GM18870 (cell line): ENCODE results near the gene ITGA6.
"Not testable (repeated sequence)": the region's sequence is repeated elsewhere in the genome, so short reads cannot be mapped to it uniquely, and the experiment has no call there.

ENCODE experiments used
- ATAC-seq: cut with Tn5 transposase; IDR thresholded peaks from one replicate; pipeline ENCODE4 v1.9.1; 2021; ENCODE audit warnings: moderate library complexity; ENCODE audit not compliant: unreplicated experiment

ITGA6 gene

DNA sequence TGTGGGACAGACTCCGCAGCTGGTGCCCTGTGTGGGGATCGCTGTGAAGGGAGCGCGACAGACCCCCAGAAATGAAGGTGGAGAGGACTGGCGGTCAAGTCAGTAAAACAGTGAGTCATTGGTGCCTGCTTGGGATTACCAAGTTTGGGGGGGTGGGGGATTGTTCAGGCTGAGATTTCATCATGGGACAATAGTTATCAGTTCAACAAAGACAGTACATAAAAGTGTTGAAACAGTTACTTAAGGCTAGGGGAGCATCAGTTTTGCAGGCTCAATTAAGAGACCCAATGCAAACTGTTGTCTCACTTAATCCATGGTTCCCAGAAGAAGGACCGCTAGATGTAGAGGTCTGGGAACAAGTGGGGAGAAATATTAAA is 86.1 kb downstream of the ITGA6 start:
- no peak for ATAC-seq

DNA sequence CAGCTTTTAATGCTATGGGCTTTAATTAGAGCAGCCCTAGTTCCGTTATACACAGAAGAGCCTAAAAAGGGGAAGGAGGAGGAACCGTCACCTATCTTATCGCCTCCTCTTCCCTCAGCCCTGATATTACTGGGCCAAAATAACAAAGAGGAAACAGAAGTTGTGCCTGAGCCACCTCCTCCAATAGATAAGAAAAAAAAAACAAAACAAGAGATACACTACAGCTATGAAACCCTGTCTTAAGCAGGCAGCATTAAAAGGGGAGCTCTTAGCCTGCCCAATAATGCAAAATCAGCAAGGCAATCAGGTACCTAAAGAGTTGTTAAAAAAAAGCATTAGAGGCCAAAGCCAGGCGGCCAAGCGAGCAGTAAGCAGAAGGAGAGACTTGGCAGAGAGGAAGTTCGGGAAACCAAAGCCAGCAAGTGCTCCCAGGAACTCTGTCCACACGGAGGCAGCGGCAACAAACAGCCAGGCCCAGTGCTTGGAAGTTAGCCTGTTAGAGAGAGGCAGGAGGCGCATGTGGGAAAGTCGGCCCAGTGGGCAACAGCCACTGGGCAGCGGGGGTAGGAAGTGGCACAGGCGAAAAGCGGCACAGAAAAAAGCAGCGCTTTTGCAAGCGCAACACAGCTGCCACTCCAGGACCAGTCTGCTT is 86.7 kb downstream of the ITGA6 start:
- ATAC-seq: no peak

DNA sequence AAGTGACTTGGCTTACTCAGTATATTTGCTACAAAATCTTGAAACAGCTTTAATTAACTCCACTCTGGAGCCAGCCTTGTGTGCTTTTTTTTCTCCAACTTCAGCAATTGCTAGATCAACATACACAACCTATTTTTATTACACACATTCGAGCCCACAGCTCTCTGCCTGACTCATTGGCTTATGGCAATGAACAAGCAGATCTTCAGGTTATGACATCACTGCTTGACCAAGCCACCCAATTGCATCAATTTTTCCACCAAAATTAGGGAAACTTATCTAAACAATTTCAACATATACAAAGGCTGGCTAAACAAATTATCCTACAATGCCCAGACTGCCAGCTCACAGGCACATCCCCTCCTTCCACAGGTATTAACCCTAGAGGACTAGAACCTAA is 88.9 kb downstream of the ITGA6 start:
- no peak for ATAC-seq

DNA sequence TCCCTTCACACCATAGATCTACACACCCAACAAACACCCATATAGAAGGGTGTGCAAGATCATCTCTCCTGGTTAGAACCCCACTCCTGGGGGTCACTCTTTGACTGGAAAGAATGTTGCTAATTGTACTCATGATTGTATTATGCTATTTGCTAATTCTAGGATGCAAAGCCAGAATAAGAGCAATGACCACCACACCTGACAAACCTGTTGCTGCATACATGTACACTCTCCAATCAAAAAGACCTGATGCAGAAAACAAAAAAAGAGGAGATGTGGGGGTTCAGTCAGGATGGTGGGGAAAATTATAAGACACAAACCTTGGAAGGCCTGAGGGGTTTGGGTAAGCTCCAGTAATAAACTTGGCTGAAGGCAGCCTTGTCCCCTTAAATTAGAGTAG is 91.6 kb downstream of the ITGA6 start:
- no peak for ATAC-seq

DNA sequence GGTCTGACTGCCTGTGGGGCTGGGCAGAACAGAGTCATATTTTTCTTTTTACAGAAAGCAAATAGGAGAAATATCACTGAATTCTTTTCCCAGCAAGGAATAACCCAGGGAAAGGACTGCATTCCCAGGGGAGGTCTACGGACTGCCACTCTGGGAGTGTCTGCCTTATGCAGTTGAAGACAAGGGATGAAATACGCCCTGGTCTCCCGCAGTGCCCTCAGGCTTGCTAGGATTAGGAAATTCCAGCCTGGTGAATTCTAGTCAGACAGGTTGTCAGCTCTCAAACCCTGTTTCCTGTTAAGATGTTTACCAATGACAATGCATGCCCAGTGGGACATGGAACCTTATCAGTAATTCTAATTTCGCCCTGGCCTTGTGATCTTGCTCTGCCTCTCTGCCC is 98.2 kb downstream of the ITGA6 start:
- no peak for ATAC-seq

DNA sequence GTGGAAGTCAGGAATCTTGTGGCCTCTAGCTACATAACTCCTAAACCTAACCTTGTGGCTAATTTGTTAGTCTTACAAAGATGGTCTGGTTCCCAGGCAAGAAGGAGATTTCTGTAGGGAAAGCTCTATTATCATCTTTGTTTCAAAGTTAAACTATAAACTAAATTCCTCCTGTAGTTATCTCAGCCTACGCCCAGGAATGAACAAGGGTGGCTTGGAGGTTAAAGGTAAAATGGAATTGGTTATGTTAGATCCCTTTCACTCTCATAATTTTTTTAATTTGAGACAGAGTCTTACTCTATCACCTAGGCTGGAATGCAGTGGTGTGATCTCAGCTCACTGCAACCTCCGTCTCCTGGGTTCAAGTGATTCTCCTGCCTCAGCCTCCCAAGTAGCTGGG is 103.9 kb downstream of the ITGA6 start:
- ATAC-seq: no peak

DNA sequence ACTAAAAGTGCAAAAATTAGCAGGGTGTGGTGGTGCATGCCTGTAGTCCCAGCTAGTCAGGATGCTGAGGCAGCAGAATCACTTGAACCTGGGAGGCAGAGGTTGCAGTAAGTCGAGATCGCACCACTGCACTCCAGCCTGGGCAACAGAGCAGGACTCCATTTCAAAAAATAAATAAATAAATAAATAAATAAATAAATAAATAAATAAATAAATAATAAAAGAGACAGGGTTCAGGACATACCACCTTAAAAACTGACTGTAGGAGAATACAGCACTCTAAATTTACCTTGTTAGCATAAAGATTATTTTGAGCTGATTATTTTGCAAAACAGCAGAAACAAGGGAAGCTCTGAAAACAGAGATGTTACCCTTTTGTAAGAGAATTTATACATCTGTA is 105.1 kb downstream of the ITGA6 start:
- not testable (repeated sequence) for ATAC-seq

DNA sequence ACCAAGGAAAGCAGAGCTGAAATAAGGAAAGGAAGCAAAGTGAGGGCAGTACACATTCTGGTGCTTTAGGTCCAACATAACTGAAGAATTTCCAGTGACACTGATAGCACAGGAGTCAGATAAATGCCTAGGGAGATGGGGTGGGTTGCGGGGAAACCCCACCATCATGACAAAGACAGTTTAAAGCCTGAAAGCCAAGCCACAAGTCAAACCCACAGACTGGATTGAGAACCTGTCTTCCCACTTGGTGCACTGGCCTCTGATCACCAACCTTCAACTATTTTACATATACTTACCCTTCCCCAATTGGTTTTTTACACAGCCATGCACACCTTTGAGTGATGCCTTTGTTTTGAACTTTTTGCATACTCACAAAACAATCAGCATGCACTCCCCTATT is 106.3 kb downstream of the ITGA6 start:
- ATAC-seq: no peak

DNA sequence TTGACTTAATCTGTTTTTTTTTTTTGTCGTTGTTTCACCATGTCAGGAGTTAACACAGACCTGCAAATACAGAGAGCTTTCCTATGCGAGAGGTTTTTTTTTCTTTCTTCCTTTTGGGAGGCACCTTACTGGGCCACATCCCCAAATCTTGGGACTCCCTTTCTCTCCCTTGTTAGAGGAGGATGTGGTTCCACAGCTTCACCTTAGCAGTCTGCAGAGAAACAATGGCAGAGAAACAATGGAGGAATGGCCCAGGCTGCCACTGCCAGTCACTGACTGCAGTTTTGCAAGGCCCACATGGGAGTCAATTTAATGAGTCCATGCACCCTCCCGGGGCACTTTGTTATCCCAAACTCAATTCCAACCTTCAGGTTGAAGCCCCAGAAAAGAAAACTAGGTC is 107.7 kb downstream of the ITGA6 start:
- no peak for ATAC-seq

DNA sequence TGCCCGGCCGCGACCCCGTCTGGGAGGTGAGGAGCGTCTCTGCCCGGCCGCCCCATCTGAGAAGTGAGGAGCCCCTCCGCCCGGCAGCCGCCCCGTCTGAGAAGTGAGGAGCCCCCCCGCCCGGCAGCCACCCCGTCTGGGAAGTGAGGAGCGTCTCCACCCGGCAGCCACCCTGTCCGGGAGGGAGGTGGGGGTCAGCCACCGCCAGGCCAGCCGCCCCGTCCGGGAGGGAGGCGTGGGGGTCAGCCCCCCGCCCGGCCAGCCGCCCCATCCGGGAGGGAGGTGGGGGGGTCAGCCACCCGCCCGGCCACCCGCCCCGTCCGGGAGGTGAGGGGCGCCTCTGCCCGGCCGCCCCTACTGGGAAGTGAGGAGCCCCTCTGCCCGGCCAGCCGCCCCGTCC is 110.5 kb downstream of the ITGA6 start:
- not testable (repeated sequence) for ATAC-seq

DNA sequence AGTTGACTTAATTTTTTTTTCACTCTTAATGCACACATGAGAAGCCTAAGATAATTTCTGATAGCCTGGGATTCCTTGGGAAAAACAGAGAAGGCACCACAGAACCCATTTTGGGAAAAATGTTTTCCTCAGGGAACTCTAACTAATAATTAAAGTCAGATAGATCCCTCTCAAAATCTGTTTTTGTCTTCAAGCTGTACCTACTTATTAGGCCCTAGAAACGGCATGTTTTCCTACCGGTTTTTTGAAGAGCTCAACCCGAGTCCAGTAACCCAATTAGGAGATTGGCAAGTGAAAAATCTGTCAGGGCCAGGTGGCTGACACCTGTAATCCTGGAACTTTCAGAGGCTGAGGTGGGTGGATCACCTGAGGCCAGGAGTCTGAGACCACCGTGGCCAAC is 112.4 kb downstream of the ITGA6 start:
- ATAC-seq: no peak

DNA sequence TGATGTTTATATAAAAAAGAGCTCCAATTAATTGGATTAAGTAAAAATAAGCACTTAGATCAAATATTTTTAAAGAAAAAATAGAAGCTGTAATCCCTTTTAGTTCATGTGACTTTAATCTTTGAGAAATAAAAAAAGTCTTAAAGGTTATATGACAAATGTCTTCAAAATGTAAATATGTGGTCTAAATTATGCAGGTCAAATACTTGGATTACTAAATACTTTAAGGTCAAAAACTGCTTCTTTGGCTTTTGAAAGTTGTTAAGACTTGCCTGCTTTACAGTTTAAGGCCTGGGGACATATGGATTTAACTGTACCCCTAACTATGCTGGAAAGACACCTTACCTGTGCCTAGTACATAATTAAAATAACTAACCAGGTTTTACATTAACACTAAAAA is 113.0 kb downstream of the ITGA6 start:
- ATAC-seq: no peak

DNA sequence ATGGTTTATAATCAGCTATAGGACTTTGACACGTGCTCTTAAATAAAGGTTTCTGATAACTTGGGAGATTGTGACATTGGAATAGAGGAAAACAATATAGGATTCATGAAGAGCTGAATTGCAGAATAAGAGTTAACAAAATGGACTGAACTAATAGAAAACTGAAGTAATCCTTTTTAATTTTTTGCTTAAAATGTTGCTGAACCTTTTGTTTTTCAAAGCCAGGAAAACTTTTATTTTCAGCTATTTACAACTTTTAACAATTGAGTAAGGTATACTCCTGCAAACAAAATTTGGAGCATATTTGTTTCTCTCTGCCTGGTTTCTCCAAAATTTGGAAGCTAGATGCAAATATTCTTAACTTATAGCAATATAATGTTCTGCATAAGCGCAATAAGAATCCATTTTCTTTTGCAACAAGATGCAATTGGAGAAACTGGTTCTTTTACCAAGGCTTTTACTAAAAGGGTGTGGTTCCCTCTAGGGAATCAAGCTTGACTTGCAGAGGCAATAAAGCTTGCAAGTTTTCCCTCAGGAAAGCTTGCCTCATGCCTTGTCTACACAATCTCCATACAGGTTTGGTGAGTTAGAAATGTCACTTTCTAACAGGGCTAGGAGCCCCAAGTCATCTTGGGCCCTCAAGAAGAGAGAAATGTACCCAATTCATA is 118.2 kb downstream of the ITGA6 start:
- no peak for ATAC-seq

DNA sequence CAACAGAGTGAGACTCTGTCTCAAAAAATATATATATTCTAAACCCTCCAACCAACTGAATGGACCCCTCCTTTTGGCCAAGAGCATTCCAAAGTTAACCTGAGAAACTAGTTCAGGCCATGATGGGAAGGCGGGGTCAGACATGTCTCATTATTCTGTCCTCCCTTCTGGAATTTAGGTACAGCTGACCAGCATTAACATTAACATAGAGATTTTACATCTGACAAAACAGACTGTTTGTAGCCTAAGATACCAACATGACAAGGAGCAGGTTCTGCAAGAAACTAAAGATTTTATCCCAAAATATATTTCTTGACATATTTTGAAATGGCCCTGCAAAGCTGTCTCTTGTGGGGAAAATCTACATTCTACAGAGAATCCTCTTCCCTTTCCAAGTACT is 121.7 kb downstream of the ITGA6 start:
- ATAC-seq: no peak

DNA sequence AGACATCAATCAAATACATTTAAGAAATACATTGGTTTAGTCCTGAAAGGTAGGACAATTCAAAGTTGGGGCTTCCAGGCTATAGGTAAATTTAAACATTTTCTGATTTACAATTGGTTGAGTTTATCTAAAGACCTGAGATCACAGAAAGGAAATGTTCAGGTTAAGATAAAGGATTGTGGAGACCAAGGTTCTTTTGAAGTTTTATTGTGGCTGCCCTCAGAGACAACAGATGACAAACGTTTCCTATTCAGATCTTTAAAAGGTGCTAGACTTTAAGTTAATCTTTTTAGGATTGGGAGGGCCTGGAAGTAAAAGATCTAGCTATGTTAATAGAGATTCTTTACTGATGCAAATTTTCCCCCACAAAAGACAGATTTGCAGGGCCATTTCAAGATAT is 122.4 kb downstream of the ITGA6 start:
- ATAC-seq: not testable (repeated sequence)

DNA sequence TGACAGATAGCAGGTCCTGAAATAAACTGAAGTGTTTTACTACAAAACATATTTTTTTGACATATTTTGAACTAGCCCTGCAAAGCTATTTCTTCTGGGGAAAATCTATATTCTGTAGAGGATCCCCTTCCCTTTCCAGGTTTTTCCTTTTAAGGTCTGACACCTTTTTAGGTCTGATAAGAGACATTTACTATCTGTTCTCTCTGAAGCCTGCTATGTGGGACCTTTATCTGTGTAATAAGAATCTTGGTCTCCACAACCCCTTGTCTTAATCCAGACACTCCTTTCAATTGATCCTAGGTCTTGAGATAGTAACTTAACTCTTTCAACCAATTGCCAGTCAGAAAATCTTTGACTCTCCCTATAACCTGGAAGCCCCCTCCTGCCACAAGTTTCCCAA is 123.0 kb downstream of the ITGA6 start:
- no peak for ATAC-seq

DNA sequence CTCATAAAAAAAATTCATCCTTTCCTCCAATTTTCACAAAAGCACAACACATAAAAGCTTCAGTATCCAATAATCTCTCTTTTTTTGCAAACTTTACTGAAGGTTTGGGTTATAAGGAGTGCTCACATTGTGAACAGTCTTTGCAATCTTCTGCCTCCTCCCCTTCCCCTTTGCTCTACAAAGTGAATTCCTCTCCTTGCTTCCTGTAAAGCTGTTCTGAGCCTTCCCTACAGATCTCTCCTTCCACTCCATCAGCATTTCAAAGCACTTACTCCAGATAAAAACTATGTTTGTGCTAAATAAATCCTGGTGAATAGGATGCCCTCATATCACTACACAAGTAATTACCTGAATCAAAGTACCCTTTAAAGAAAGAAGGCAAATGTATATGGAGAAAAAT is 123.9 kb downstream of the ITGA6 start:
- ATAC-seq: no peak

DNA sequence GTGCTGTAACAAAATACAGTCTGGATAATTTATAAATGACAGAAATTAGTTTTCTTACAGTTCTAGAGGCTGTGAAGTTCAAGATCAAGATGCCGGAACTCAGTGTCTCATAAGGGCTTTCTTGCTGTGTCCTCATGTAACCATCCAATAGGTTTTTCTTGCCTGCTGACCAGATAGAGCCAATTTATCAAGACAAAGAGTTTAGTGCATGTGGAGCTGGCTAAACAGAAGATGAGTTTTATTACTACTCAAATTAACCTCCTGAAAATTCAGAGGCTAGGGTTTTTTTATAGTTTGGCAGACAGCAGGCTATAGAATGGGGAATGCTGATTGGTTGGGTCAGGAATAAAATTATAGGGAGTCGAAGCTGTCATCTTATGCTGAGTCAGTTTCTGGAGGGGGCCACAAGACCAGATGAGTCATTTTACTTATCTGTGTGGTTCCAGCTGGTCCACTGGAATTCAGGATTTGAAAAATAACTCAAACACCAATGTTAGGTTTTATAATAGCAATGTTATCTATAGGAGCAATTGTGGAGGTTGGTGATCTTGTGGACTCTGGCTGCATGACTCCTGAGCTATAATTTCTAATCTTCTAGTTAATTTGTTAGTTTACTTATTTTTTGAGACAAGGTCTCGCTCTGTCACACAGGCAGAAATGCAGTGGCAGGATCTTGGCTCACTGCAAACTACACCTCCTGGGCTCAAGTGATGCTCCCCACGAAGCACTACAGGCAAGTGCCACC is 125.3 kb downstream of the ITGA6 start:
- ATAC-seq: no peak

DNA sequence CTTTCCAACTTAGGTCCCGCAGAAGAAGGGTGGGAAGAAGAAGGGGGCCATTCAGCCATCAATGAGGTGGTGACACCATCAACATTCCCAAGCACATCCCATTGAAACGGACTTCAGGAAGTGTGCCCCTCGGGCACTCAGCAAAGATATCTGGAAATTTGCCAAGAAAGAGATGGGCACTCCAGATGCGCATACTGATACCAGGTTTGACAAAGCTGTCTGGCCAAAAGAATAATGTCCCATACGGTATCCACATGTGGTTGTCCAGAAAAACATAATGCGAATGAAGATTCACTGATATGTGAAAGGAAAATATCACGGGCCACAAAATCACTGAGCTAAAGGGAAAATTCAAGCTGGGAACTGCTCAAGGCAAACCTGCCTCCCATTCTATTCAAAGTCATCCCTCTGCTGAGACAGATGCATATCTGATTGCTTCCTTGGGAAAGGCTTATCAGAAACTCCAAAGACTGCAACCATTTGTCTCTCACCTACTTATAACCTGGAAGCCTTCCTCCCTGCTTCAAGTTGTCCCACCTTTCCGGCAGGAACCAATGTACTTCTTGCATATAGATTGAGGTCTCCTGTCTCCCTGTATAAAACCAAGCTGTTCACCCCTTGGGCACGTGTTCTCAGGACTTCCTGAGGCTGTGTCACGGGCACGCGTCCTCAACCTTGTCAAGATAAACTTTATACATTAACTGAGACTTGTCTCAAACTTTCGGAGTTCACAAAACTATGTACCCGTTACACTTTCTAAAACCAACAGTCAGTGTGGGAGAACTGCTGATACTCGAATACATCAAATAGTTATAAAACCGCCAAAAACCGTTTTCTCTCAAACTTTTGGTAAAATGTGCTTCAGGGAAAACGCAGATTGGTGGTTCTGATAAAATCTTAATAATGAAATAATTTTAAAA is 127.2 kb downstream of the ITGA6 start:
- no peak for ATAC-seq

DNA sequence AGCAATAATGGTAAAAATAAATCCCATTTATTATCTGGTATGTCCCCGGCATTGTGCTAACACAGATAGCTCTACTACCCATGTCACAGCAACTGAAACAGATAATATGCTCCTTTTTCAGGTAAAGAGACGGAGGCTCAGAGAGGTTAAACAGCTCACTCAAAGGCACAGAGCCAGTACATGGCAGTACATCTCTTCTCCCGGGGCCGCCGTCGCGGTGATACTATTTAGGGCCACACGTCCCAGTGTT is 127.8 kb downstream of the ITGA6 start:
- ATAC-seq: peak; percentile 19
